HG03045 (cell line): ENCODE data around the gene C4orf36.
A peak's percentile ranks its signal among the peaks of the same experiment; 100 is the strongest.

Experiments used
- ATAC-seq: cut with Tn5 transposase; IDR thresholded peaks from one replicate; pipeline ENCODE4 v1.9.1; 2021; ENCODE audit warnings: mild to moderate bottlenecking, moderate library complexity; ENCODE audit not compliant: unreplicated experiment

C4orf36 gene, protein sequence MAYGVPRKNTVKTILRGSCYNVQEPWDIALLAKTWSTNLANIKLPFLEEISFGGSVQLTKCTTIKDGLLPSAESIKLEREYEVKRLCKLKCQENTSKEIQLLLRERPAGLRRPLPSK

DNA sequence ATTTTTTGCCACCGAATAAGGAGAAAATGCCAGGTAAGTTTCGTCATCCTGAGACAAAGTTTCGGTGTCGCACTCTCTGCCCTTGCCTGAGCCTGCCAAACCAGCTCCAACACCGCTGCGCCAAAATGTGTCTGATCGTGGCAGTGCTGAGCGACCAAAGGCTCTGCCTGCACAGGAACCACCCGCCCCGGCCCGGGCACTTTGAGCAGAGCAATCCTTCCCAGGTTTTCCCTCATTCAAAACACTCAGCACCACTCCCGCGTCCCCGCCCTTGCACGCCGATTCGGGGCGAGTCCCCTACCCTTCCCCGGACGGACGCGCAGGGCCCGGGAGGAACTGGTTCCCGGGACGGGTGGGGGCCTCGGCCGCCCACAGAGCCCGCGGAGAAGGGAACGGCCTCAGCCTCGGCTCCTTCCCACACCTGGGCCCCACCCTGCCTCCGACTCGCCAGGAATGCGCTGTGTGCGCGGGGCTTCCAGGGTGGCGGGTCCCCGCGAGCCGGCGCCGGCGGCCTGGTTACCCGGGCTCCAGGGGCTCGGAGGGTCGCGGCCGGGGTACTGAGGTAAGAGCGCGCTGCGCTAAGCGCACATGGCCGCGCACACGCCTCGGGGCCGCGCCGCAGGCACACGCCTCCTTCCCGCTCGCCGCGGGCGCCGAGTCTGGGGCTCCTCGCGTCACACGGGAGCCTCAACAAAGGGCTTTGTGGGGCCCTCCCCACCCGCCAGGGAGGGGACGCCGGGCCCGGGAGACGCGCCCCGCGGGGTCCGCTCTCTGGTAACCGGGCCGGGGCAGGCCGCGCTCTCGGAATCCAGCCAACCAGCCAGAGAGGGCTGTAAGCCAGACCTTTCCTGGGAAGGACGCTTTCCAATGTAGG is at the start of gene C4orf36:
TSS of gene C4orf36 (minus strand) at position 661 of the 874 bp plus-strand sequence. CDS start 902 bp downstream, outside the sequence.
- peak; percentile 52 for ATAC-seq

DNA sequence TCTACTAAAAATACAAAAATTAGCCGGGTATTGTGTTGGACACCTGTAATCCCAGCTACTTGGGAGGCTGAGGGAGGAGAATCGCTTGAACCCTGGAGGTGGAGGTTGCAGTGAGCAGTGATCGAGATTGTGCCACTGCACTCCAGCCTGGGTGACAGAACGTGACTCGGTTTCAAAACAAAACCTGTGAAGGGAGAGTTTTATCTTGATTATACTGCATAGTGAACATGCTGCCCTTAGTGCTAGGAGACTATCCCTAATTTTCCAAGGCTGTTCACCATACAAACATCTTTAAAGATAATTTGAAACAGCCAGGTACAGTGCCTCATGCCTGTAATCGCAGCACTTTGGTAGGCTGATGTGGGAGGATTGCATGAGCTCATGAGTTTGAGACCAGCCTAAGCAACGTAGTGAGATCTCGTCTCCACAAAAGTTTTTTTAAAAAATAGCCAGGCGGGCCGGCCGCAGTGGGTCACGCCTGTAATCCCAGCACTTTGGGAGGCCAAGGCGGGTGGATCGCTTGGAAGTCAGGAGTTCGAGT is 48.8 kb upstream of the C4orf36 start:
- no peak for ATAC-seq

DNA sequence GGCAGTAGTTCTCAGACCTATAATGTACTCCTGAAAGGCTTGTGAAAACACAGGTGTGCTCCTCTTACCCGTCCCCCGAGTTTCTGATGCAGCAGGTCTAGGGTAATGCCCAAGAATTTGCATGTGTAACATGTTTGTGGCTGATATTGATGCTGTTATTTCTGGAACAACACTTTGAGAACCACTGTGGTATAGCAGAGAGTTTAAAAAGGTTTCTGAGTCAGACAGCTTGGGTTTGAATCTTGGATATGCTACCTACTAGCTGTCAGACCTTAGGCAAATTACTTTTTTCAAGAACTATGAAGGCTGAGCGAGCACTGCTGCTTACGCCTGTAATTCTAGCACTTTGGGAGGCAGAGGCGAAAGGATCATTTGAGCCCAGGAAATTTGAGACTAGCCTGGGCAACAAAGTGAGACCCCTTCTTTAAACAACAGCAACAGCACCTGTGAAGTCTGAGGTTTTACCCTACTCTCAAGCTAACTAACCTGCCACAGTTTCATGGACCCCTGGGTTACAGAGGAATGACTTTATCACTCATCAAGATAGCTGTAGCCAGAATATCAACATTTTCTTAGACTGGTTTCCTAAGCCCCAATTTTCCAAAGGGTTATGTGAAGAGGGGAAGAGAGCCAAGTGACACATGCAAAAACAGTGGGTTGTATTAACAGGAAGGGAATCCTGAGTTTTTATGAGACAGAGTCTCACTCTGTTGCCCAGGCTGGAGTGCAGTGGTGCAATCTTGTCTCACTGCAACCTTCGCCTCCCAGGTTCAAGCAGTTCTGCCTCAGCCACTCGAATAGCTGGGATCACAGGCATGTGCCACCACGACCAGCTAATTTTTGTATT is 47.7 kb upstream of the C4orf36 start:
- peak; percentile 57 for ATAC-seq

GRCh38 chr4:86938771-86939520 is 46.7 kb upstream of the C4orf36 start:
- ATAC-seq: no peak

GRCh38 chr4:86935853-86936733 is 43.9 kb upstream of the C4orf36 start:
- peak; percentile 37 for ATAC-seq

DNA sequence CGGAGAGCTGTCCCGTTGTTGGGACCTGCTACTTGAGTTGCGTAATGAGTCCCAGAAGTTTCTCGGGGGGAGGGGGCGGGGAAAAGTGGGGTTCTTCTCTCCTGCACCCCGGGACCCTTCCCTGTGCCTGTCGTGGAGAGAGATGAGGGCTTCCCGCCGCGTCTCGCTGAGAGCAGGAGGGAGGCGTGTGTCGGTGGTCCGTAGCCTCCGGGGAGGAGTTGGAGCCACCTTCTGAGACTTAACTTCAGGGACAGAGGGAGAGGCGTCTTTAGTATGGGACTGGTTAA is 43.3 kb upstream of the C4orf36 start:
- no peak for ATAC-seq

DNA sequence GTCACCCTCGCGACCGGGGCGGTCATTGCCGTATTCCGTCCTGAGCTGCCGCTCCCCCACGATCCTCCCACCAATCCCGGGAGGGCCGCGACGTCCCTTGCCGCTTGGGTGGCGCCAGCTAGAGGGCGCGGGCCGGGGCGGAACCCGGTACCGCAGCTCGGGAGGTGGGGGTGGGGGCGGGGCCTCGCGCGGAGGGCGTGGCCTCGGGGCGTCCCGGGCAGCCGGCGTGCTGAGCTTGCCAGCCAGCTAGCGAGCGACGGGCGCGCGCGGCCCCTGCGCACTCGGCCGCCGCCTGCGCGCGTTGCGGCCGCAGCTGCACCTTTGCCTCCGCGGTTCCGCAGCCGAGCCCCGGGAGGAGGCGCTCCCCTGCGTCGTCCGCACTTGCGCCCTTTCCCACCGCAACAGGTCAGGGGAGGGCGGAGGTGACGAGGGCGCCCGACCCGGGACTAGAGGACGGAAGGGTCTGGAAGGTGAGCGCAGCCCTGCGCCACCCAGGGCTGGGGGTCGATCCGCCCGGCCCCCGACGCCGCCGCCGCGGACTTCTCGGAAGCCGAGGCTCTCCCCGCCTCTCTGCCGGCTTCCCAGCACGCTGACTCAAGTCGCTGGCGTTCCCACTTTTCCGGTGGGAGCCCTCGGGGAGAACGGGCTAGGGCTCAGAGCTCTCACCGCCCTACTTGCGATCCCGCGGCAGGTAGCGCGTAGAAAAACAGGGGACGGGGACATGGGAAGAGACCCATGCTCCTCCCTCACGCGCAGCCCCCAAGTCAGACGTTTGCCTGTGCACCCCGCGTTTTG is 42.7 kb upstream of the C4orf36 start, which contains the start of gene AFF1:
TSS of gene AFF1 (plus strand) at position 241 of the 795 bp plus-strand sequence. CDS start 13,523 bp downstream, outside the sequence.
- ATAC-seq: peak; percentile 51

- no peak for ATAC-seq
Observed at GRCh38 chr4:86934147-86934770, 42.0 kb upstream of the C4orf36 start.

DNA sequence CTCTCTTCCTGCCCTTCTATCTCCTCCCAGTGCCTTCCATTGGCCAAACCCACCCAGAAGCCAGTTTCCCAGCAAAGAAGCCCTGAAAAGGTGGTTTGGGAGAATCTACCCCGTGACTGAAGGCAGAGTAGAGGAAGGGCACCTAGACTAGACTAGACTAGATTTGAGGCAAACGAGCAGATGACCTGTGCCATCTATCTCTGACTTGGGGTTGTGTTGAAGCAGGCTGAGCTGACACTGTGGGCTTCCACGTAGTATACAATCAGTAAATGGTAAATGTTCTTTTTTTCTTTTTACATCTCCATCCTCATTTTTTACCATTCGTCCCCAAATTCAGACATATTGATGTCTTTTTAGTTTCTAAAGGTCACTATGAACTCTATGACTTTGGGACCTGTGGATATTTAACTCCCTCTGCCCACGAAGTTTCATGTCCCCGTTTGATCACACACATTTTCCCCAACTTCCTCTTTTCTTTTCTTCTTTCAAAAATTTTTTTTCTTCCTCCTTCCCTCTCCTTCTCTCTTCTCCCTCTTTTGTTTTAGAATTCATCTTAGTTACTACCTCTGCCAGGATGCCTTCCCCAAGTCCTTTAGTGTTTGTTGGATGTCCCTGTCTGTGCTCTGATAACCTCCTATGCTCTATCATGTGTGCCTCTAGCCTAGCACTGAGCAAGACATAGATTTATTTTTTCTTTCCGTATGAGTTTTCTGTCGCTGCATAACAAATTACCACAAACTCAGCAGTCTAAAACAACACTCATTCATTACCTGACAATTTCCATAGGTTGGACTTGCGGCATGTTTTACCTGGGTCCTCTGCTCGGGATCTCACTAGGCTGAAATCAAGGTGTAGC is 36.4 kb upstream of the C4orf36 start:
- no peak for ATAC-seq

GRCh38 chr4:86927843-86928395 is 35.7 kb upstream of the C4orf36 start:
- no peak for ATAC-seq

DNA sequence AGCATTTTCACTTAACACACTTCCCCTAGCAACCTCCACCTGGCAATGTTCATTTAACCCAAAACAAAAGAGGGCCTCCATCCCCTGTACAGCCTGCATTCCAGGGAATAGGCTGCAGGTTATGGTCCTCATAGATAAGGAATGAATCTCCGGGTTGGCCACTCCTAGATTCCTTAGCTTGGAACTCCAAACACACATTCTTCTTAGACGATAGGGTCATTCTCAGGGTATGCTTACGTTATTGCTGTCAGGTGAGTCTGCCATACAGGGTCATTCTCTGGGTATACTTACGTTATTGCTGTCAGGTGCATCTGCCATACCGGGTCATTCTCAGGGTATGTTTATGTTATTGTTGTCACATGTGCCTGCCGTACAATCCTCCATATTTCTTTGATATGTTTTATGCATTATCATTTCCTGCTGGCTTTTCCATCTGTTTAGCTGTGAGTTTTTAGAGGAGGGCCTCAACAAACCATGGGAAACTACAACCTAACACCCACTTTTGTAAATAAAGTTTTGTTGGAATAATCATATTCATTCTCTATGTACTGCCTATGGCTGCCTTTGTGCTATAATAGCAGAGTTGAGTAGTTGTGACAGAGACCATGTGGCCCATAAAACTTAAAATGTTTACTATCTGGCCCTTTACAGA is 34.3 kb upstream of the C4orf36 start:
- no peak for ATAC-seq

- ATAC-seq: no peak
Observed at GRCh38 chr4:86924811-86925210, 32.6 kb upstream of the C4orf36 start.

GRCh38 chr4:86921608-86922252 is 29.5 kb upstream of the C4orf36 start:
- no peak for ATAC-seq

DNA sequence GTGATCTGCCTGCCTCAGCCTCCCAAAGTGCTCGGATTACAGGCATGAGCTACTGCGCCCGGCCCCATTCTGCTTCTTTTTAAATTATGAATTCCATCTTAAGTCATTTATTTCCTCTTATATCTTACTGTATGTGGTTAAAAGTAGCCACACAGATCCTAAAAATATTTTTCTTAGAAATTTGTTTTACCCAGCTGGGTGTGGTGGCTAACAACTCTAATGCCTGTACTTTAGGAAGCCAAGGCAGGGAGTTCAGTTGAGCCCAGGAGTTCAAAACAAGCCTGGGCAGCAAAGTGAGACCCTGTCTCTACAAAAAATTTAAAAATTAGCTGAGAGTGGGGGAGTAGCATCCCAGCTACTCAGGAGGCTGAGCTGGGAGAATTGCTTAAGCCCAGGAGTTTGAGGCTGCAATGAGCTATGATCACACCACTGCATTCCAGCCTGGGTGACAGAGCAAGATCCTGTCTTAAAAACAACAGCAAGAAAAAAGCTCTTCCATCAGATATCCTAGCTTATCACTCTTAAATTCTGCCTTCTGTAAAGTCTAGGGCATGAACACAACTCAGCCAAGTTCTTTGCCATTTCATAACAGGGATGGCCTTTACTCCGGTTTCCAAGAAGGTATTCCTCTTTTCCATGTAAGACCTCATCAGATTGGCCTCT is 27.5 kb upstream of the C4orf36 start:
- ATAC-seq: no peak

DNA sequence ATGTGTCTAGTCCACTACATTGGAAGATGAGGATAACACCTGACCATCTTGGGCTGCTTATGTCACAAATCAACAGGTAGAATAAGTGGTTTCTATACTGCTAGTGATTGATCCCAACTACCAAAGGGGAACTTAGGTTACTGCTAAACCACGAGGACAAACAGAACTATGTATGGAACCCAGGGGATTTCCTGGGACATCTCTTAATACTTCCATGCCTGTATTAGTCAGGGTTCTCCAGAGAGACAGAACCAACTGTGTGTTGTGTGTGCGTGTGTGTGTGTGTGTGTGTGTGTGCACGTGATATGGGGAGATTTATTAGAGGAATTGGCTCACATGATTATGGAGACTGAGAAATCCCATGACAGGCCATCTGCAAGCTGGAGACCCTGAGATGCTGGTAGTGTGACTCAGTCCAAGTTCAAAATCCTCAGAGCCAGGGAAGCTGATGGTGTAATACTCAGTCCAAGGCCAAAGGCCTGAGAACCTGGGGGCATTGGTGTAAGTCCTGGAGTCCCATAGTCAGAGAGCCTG is 26.4 kb upstream of the C4orf36 start:
- no peak for ATAC-seq
